ENCODE data around the gene SYT2.

Gene SYT2

DNA sequence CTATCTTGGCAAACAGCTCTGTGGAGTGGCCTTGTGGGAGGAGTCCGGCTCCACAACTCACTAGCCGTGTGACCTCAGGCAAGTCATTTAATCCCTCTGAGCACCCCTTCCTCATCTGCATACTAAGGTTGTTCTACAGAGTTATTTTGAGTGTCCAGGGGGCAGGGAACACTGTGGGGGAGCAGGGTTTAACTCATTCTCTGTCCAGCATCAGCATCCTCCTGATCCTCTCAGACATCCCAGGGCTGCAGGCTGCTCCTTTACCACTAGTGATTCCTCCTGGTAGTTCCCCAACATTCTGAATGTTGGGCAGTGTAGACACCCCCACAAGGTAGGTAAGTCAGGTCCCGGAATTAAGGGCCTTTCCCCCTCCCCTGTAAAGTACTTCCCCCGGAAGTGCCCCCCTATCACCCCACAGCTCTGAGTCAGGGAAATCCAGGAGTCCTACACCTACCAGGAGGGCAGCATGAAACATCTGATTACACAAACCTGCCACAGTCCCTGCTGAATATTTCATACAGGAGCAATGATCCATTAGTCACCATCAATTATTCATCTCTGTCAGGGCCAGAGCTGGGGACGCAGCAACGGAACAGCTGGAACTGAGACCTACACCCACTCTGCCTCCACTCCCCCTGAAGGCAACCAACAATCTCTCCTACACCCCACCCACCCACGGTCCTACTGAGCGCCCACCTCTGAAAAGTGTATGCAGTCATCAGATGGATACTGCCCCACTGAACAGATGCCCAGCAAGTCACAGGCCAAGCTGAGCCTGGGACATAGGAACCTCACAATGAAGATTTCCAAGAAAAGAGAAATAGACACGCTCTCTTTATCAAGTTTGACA, 20.5 kb downstream of the SYT2 start:
- no peaks in the 10 kb centered on the region; the same call in 1 of the 2 replicates for H3K4me1 ChIP-seq (ENCODE audit: control insufficient read depth, insufficient read depth, low read length)
- no peak overlapping the region for H3K4me3 ChIP-seq (ENCODE audit: low read length)
- DNase-seq (ENCODE audit: low read depth, low spot score) = no peak
- H3K36me3 ChIP-seq (ENCODE audit: control insufficient read depth, insufficient read depth, low read length) = no peaks in the 10 kb centered on the region
- WGBS (ENCODE audit: insufficient coverage, insufficient read length) = no CpG with 5 or more reads among the region's 9 CpGs
- H3K27me3 ChIP-seq (ENCODE audit: control insufficient read depth, insufficient read depth, low read length) = no peaks in the 10 kb centered on the region
- no peaks in the 10 kb centered on the region for H3K9me3 ChIP-seq (ENCODE audit: control insufficient read depth, insufficient read depth, low read length)
- no peak overlapping the region for H3K27ac ChIP-seq (ENCODE audit: low read length)

DNA sequence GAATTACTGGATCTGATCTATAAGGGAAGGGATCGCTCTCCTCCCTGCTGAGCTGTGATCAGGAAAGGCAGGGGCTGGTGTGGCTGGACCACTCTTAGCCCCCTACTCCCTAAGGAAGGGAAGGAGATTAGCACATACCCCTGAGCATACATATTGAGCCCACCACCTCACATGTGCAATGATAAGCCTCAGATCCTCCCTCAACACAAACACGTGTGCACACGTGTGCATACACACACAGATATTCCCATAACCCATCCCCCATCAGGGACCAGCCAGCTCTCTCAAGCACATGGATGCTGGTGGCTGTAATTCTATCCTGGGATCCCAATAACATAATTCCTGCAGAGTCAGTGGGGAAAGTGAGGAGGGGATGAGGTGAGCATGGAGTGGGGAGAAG, 21.2 kb downstream of the SYT2 start:
- Histone ChIP-seq H3K4me3 (ENCODE audit: low read length) (no peak overlapping the region), H3K27ac (ENCODE audit: low read length) (no peak overlapping the region), H3K27me3 (ENCODE audit: control insufficient read depth, insufficient read depth, low read length) (no peaks in the 10 kb centered on the region), H3K9me3 (ENCODE audit: control insufficient read depth, insufficient read depth, low read length) (no peaks in the 10 kb centered on the region), H3K4me1 (ENCODE audit: control insufficient read depth, insufficient read depth, low read length) (no peaks in the 10 kb centered on the region; the same call in 1 of the 2 replicates), H3K36me3 (ENCODE audit: control insufficient read depth, insufficient read depth, low read length) (no peaks in the 10 kb centered on the region)
- WGBS (ENCODE audit: insufficient coverage, insufficient read length) = no CpG with 5 or more reads among the region's 3 CpGs
- DNase-seq (ENCODE audit: low read depth, low spot score) = no peak

DNA sequence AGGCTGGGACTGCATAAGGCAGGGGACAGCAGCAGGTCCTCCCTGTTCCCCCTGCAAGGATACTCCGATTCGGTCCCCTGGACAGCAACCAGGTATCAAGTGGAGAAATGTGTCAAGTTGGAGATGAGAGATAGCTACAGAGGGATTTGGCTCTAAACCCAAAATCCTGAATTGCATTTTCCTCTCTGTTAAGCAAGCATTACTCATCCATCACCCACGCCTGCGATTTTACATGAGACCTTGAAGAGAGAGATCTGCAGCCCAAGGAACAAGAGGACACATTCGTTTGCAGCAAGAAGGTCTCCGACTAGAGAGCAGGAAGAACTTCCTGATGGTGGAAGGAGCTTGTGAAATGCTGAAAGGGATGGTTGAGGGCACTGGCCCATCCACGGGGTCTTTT, 21.9 kb downstream of the SYT2 start:
- no CpG with 5 or more reads among the region's 7 CpGs for WGBS (ENCODE audit: insufficient coverage, insufficient read length)
- Histone ChIP-seq H3K4me3 (ENCODE audit: low read length) (no peak overlapping the region), H3K9me3 (ENCODE audit: control insufficient read depth, insufficient read depth, low read length) (no peaks in the 10 kb centered on the region), H3K27me3 (ENCODE audit: control insufficient read depth, insufficient read depth, low read length) (no peaks in the 10 kb centered on the region), H3K27ac (ENCODE audit: low read length) (no peak overlapping the region), H3K4me1 (ENCODE audit: control insufficient read depth, insufficient read depth, low read length) (no peaks in the 10 kb centered on the region; the same call in 1 of the 2 replicates), H3K36me3 (ENCODE audit: control insufficient read depth, insufficient read depth, low read length) (no peaks in the 10 kb centered on the region)
- DNase-seq (ENCODE audit: low read depth, low spot score) = no peak

GRCh38 chr1:202687798-202688197, 22.5 kb downstream of the SYT2 start:
- no CpG with 5 or more reads among the region's 3 CpGs for WGBS (ENCODE audit: insufficient coverage, insufficient read length)
- H3K27me3 ChIP-seq (ENCODE audit: control insufficient read depth, insufficient read depth, low read length) = no peaks in the 10 kb centered on the region

GRCh38 chr1:202687370-202687769, 22.9 kb downstream of the SYT2 start:
- H3K27me3 ChIP-seq (ENCODE audit: control insufficient read depth, insufficient read depth, low read length) = no peaks in the 10 kb centered on the region
- no peak overlapping the region for H3K4me3 ChIP-seq (ENCODE audit: low read length)
- DNase-seq (ENCODE audit: low read depth, low spot score) = no peak
- no peaks in the 10 kb centered on the region for H3K9me3 ChIP-seq (ENCODE audit: control insufficient read depth, insufficient read depth, low read length)
- H3K4me1 ChIP-seq (ENCODE audit: control insufficient read depth, insufficient read depth, low read length) = no peaks in the 10 kb centered on the region; the same call in 1 of the 2 replicates
- no peaks in the 10 kb centered on the region for H3K36me3 ChIP-seq (ENCODE audit: control insufficient read depth, insufficient read depth, low read length)
- WGBS (ENCODE audit: insufficient coverage, insufficient read length) = no CpG with 5 or more reads among the region's 11 CpGs
- no peak overlapping the region for H3K27ac ChIP-seq (ENCODE audit: low read length)

More at GRCh38 chr1:202687798-202688197, 22.5 kb downstream of the SYT2 start:
- H3K27ac ChIP-seq (ENCODE audit: low read length) = no peak overlapping the region
- H3K36me3 ChIP-seq (ENCODE audit: control insufficient read depth, insufficient read depth, low read length) = no peaks in the 10 kb centered on the region
- H3K9me3 ChIP-seq (ENCODE audit: control insufficient read depth, insufficient read depth, low read length) = no peaks in the 10 kb centered on the region
- H3K4me3 ChIP-seq (ENCODE audit: low read length) = no peak overlapping the region
- DNase-seq (ENCODE audit: low read depth, low spot score) = no peak
- H3K4me1 ChIP-seq (ENCODE audit: control insufficient read depth, insufficient read depth, low read length) = no peaks in the 10 kb centered on the region; the same call in 1 of the 2 replicates

GRCh38 chr1:202685641-202686040, 24.6 kb downstream of the SYT2 start:
- H3K4me1 ChIP-seq (ENCODE audit: control insufficient read depth, insufficient read depth, low read length) = peaks cover 4% of the 10 kb centered on the region; the same call in 1 of the 2 replicates
- no peaks in the 10 kb centered on the region for H3K9me3 ChIP-seq (ENCODE audit: control insufficient read depth, insufficient read depth, low read length)
- no peak overlapping the region for H3K27ac ChIP-seq (ENCODE audit: low read length)
- H3K4me3 ChIP-seq (ENCODE audit: low read length) = no peak overlapping the region
- no peaks in the 10 kb centered on the region for H3K36me3 ChIP-seq (ENCODE audit: control insufficient read depth, insufficient read depth, low read length)
- no peaks in the 10 kb centered on the region for H3K27me3 ChIP-seq (ENCODE audit: control insufficient read depth, insufficient read depth, low read length)
- WGBS (ENCODE audit: insufficient coverage, insufficient read length) = no CpG with 5 or more reads among the region's 6 CpGs
- no peak for DNase-seq (ENCODE audit: low read depth, low spot score)

- no peak overlapping the region for H3K4me3 ChIP-seq (ENCODE audit: low read length)
- no peaks in the 10 kb centered on the region for H3K36me3 ChIP-seq (ENCODE audit: control insufficient read depth, insufficient read depth, low read length)
- WGBS (ENCODE audit: insufficient coverage, insufficient read length) = no CpG with 5 or more reads among the region's 2 CpGs
- H3K27me3 ChIP-seq (ENCODE audit: control insufficient read depth, insufficient read depth, low read length) = no peaks in the 10 kb centered on the region
- H3K9me3 ChIP-seq (ENCODE audit: control insufficient read depth, insufficient read depth, low read length) = no peaks in the 10 kb centered on the region
- no peak overlapping the region for H3K27ac ChIP-seq (ENCODE audit: low read length)
- DNase-seq (ENCODE audit: low read depth, low spot score) = no peak
- H3K4me1 ChIP-seq (ENCODE audit: control insufficient read depth, insufficient read depth, low read length) = peaks cover 4% of the 10 kb centered on the region; the same call in 1 of the 2 replicates
Observed at GRCh38 chr1:202684716-202685115, 25.5 kb downstream of the SYT2 start.

GRCh38 chr1:202683029-202683428, 27.2 kb downstream of the SYT2 start:
- Histone ChIP-seq H3K4me3 (ENCODE audit: low read length) (no peak overlapping the region), H3K27ac (ENCODE audit: low read length) (no peak overlapping the region), H3K4me1 (ENCODE audit: control insufficient read depth, insufficient read depth, low read length) (peaks cover 4% of the 10 kb centered on the region; the same call in 1 of the 2 replicates), H3K9me3 (ENCODE audit: control insufficient read depth, insufficient read depth, low read length) (no peaks in the 10 kb centered on the region), H3K36me3 (ENCODE audit: control insufficient read depth, insufficient read depth, low read length) (no peaks in the 10 kb centered on the region), H3K27me3 (ENCODE audit: control insufficient read depth, insufficient read depth, low read length) (no peaks in the 10 kb centered on the region)
- WGBS (ENCODE audit: insufficient coverage, insufficient read length) = no CpG with 5 or more reads among the region's 4 CpGs
- no peak for DNase-seq (ENCODE audit: low read depth, low spot score)

DNA sequence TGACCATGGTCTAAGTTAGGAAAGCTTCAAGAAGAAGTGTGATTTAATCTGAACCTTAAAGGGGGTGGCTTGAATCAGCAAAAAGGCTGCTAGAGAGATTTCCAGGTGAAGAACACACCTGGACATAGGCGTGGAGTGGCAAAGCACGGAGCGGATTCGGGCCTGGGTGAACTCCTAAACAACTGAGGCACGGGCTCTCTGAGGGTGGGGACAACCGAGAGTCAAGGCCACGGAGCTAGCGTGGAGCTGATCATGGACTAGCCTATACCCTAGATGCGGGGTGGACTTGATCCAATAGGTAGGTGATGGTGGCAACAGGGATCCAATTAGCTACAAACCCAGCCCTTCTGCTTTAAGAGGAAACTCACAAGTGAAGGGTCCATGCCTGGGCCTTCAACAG, 27.8 kb downstream of the SYT2 start:
- Histone ChIP-seq H3K9me3 (ENCODE audit: control insufficient read depth, insufficient read depth, low read length) (no peaks in the 10 kb centered on the region), H3K27me3 (ENCODE audit: control insufficient read depth, insufficient read depth, low read length) (no peaks in the 10 kb centered on the region), H3K36me3 (ENCODE audit: control insufficient read depth, insufficient read depth, low read length) (no peaks in the 10 kb centered on the region), H3K27ac (ENCODE audit: low read length) (no peak overlapping the region), H3K4me3 (ENCODE audit: low read length) (no peak overlapping the region), H3K4me1 (ENCODE audit: control insufficient read depth, insufficient read depth, low read length) (peaks cover 4% of the 10 kb centered on the region; the same call in 1 of the 2 replicates)
- no CpG with 5 or more reads among the region's 9 CpGs for WGBS (ENCODE audit: insufficient coverage, insufficient read length)
- DNase-seq (ENCODE audit: low read depth, low spot score) = no peak

DNA sequence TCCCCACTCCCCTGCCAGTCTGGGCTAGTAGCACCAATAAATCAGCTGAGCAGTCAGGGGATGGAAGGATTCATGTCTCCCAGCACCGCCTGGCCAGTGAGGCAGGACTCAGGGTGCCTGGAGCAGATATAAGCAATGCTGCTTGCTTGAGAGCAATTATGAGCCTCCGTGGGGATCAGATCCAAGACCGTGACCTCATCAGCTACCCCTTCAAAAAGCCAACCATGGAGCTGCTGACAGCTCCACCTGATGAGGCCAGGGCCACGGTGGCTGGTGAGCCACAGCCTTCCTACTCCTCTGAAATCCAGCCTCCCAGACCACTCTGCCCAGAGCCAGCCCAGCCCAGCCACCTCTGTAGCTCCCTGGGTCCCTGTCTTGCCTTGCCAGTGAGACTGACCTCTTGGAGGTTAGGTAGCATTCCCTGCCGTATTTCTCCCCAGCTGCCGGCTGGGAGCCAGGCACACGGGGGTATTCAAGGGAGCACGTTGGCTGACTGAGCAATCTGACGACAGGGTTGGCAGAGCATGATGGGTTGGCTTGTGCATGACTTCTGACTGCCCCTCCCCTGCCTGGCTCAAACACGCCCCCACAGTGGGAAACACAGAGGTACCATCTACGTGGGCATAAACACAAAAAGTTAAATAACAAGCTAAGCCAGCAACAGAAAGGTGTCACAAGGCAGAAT, 28.4 kb downstream of the SYT2 start:
- Histone ChIP-seq H3K9me3 (ENCODE audit: control insufficient read depth, insufficient read depth, low read length) (no peaks in the 10 kb centered on the region), H3K27me3 (ENCODE audit: control insufficient read depth, insufficient read depth, low read length) (no peaks in the 10 kb centered on the region), H3K4me3 (ENCODE audit: low read length) (no peak overlapping the region), H3K27ac (ENCODE audit: low read length) (no peak overlapping the region), H3K4me1 (ENCODE audit: control insufficient read depth, insufficient read depth, low read length) (peaks cover 4% of the 10 kb centered on the region; the same call in 1 of the 2 replicates), H3K36me3 (ENCODE audit: control insufficient read depth, insufficient read depth, low read length) (no peaks in the 10 kb centered on the region)
- whole genome bisulfite sequencing (ENCODE audit: insufficient coverage, insufficient read length) = no CpG with 5 or more reads among the region's 11 CpGs
- no peak for DNase-seq (ENCODE audit: low read depth, low spot score)
